ENCODE measurements around the gene ANKRD11.
"Not testable (repeated sequence)": the region's sequence is repeated elsewhere in the genome, so short reads cannot be mapped to it uniquely, and the experiment has no call there.

Gene ANKRD11

DNA sequence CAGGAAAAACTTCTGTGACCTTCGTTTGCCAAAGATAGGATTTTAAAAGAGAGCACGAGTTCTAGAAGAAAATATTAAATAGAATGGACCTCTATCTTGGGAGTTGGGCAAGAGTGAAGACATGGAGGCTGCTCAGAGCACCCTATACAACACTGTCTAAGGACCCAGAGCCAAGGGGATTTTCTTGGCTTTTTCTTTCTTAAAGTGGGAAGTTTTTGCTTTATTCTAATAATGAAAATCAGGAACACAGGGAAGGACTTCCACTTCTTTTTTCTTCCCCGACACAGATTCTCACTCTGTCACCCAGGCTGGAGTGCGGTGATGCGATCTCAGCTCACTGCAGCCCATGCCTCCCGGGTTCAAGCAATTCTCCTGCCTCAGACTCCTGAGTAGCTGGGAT, 178.7 kb downstream of the ANKRD11 start:
- DNase-seq, result no peak

GRCh38 chr16:89309438-89310122, 180.8 kb downstream of the ANKRD11 start:
- no peak for DNase-seq

GRCh38 chr16:89308391-89309333, 181.7 kb downstream of the ANKRD11 start:
- no peak for DNase-seq

- DNase-seq, result no peak
Observed at GRCh38 chr16:89307421-89307805, 182.9 kb downstream of the ANKRD11 start.

DNA sequence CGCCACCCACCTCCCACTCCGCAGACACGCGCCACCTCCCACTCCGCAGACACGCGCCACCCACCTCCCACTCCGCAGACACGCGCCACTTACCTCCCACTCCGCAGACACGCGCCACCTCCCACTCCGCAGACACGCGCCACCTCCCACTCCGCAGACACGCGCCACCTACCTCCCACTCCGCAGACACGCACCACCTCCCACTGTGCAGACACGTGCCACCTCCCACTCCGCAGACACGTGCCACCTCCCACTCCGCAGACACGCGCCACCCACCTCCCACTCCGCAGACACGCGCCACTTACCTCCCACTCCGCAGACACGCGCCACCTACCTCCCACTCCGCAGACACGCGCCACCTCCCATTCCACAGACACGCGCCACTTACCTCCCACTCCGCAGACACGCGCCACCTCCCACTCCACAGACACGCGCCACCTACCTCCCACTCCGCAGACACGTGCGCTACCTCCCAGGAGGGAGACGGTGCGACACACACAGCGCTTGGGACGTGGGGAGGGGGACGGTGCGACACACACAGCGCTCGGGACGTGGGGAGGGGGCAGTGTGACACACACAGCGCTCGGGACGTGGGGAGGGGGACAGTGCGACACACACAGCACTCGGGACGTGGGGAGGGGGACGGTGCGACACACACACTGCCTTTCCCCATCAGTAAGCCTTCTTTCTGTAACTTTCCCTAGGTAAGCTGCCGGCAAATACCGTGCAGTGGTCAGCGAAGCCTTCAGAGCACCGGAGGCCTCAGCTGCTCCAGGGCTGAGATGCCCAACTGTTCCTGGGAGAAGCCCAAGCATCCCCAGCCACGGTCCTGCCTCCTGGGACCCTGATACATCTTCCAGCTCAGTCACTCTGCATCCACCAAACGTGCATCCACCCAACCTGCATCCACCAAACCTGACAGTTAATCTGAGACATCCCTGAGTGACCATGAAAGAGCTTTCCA, 183.6 kb downstream of the ANKRD11 start:
- DNase-seq, result not testable (repeated sequence)

DNA sequence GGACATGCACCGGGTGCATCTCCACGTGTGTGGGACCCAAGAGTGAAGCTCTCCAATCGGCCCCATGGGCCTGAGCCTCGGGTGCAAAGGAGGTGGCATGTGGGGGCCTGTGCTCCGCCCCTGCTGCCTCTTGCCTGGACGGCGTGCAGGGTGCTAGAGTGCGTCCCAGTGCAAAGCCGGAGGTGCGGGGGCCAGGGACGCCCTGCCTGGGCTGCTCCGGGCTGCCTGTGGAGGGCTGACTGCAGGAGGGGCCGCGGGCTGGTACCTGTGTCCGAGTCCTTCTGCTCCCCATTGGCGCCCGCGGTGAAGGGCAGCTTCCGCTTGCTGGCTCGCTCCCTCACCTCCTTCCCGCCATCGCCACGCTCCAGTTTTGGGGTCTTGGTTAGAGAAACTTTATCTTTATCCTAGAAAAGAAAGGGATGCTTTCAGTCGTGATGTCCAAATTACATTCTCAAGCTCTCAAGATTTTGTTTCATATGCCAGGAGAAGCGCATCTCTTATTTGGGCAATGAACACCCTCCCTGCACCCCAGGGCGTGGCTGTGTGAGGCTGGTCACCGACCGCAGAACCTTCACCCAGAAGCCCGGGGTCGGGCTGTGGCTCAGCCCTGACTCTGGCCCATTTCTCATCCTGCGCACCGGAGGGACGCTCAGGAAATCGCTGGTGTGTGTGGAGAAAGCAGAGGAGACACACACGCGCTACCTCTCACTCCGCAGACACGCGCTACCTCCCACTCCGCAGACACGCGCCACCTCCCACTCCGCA, 185.2 kb downstream of the ANKRD11 start:
- DNase-seq, result no peak

DNA sequence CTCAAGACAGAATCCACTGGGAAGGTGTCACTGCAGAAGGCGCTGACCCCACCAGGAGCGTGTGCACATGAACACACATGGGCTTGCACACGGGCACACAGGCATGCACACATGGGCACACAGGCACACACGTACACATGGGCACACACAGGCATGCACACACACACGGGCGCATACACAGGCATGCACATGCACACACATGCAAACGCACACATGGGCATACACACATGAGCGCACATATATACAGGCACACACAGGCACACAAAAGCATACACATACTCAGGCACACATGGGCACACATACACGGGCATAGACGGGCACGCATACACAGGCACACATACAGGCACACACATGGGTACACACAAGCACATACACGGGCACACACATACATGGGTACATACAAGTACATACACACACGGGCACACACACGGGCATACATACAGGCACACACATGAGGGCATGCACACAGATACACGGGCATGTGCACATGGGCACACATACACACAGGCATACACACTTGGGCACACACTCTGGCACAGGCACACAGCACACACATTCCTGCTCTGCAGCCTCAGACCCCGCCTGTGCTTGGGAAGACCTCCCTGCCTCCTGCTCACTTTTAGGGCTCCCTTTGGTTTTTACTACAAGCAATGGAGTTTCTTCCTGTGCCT, 186.0 kb downstream of the ANKRD11 start:
- no peak for DNase-seq

- no peak for DNase-seq
Observed at GRCh38 chr16:89303617-89304016, 186.7 kb downstream of the ANKRD11 start.

DNA sequence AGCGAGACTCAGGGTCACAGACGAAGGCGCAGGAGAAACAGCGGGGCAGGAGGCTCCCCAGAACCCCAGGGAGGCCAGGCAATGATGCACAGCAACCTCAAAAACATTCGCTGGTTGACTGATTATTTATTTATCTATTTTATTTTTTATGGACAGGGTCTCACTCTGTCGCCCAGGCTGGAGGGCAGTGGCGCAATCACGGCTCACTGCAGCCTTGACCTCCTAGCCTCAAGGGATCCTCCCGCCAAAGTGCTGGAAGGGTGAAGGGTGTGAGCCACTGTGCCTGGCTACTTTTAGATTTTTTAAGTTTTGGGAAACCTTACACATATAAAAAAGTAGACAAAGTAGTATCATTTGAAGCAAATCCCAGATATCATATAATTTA, 189.4 kb downstream of the ANKRD11 start:
- no peak for DNase-seq

DNA sequence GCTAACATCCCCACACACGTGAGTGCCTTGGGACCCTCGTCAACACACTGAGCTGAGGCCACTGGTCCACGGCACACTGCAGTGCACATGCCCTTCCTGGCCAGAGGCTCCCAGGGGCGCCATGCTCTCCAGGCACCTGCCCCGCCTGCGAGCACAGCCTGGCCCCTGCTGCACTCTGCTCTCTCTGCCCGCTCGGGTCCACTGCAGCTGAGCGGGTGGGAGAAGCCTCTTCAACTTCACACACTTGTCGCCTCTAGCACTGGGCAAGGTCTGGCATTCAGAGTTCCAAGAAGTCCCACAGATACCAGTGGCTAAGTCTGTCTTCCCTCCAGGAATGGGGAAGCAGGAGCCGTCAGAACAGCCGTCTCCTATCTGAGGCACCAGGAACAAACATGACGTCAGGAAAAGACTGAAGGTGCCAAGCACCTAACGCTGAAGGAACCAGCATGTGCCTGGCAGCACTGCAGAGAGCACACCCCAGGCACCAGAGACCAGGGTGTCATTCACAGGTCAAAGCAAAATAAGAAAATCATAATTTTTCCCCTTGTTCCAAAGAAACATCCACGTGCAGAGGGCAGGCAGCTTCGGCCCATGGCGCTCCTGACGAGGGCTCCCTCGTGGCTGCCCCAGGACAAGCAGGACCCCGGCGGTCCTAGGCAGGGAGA, 189.9 kb downstream of the ANKRD11 start:
- no peak for DNase-seq

GRCh38 chr16:89299357-89300111, 190.8 kb downstream of the ANKRD11 start:
- DNase-seq, result not testable (repeated sequence)

DNA sequence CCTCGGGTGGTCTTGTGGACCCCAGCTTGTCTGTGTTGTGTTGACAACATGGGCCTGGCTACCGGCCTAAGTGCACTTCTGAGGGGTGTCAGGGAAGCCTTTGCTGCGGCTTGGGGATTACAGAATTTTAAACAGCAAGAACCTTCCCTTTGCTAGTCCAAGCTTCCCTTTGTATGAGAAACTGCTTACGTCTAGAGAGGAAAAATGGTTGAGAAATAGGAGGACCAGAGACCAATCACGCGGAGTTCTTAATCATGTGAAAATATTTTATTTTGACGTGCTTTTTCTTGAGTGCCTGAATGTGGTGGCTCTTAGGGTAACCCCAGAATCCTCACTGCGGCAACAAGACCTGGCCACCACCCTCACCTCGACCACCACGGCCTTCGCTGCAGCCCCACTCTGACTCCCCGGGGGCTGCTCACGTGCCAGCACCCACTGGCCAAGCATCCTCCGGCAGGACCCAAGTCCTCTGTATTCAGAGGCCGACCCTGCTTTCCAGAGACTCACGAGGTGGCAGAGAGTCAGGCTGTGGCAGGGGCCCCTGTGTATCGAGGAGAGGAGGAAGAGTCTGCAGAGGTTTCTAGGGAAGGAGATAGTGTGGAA, 191.6 kb downstream of the ANKRD11 start:
- no peak for DNase-seq

GRCh38 chr16:89297910-89298545, 192.3 kb downstream of the ANKRD11 start:
- no peak for DNase-seq

- no peak for DNase-seq
Observed at GRCh38 chr16:89297156-89297874, 193.0 kb downstream of the ANKRD11 start.

DNA sequence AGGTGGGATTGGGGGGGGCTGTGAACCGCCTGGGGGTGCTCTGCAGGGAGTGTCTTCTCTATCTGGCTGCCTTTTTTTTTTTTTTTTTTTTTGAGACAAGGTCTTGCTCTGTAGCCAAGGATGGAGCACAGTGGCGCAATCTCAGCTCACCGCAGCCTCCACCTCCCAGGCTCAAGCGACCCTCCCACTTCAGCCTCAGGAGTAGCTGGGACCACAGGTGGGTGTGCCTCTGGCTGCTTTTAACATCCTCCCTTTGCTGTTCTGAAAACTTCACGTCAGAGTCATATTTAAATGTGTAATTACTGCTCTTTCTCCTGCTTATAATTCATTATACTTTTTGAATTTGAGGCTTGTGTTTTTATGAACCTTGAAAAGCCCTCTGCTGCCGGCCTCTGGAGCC, 194.4 kb downstream of the ANKRD11 start:
- no peak for DNase-seq

DNA sequence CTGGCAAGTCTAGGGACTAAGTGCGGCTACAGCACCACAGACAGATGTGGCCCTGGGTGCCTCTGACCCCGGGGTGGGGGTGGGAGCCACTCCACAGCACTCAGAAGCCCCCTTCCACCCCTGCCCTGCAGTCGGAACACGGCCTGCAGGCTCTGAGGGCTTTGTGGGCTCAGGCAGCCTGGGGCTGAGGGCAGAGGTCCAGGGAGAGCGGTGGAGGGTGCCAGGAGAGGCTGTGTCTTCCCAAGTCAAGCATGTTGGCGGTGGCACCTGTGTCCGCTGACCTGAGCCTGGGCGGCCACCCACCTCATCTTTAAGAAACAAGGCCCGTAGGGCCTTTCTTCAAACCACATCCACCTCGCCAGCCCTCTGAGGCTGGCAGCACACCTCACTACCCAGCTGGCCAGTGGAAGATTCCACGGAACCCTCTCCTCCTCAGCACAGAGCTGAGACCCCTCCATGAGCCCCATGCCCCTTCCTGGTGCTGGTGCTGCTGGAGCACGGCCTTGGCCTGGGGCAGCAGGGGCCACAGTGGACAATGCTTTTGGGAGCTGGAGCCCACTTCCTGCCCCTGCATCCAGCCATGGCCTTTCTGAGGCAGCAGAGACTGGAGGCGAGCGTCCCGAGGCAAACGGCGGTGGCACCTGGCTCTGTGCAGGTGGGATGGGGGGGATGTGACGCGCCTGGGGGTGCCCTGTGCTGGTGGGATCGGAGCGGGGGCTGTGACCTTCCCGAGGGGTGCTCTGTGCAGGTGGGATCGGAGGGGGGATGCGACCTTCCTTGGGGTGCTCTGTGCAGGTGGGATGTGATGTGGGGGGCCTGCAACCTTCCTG, 195.1 kb downstream of the ANKRD11 start:
- no peak for DNase-seq

GRCh38 chr16:89294486-89294885, 195.9 kb downstream of the ANKRD11 start:
- DNase-seq, result no peak
